SH-SY5Y (cell line): ENCODE data around the gene KDELR3.

Experiments used
- GATA2 ChIP-seq: IDR thresholded peaks from 2 replicates; pipeline ENCODE4 v1.6.1; 2011; ENCODE audit warnings: mild to moderate bottlenecking, low read depth, low read length
- GATA3 ChIP-seq: IDR thresholded peaks from 2 replicates; pipeline ENCODE4 v1.6.1; 2011; ENCODE audit warnings: low read depth, mild to moderate bottlenecking, low read length, moderate library complexity

GRCh38 chr22:38531251-38531938 lies 63.5 kb downstream of the KDELR3 start:
- TF ChIP-seq GATA3 (no peak), GATA2 (no peak)
